Thymus (tissue), 11 donors: Measurements from ENCODE around the gene MRO. TPM values are rescaled to one million over a fixed set of nuclear protein-coding genes. Genes with fewer than 3 reads are reported as not detected.
"Not testable (repeated sequence)": the region's sequence is repeated elsewhere in the genome, so short reads cannot be mapped to it uniquely, and the experiment has no call there.

Experiments used
- DNase-seq, 9 donors: peaks; one replicate each; pipeline ENCODE4 v3.0.0-alpha.2; 2013; ENCODE audit warnings: low spot score in 9 of 9, low read depth in 6 of 9, missing footprints in 1 of 9
- H3K27ac ChIP-seq, 2 donors: one replicate each; pipeline ENCODE4 v1.5.1; 2013; ENCODE audit warnings: control low read depth in 1 of 2, low read depth in 1 of 2, low read length in 1 of 2, mild to moderate bottlenecking in 1 of 2, moderate library complexity in 1 of 2
- H3K27me3 ChIP-seq, 2 donors: one replicate each; pipeline ENCODE4 v1.5.1; 2013; ENCODE audit warnings: low read length in 1 of 2; ENCODE audit not compliant: control insufficient read depth in 2 of 2, insufficient read depth in 1 of 2
- H3K36me3 ChIP-seq, 2 donors: one replicate each; pipeline ENCODE4 v1.5.1; 2013; ENCODE audit warnings: low read length in 1 of 2, mild to moderate bottlenecking in 1 of 2, moderate library complexity in 1 of 2; ENCODE audit not compliant: control insufficient read depth in 2 of 2, insufficient read depth in 2 of 2
- H3K4me1 ChIP-seq, 2 donors: one replicate each; pipeline ENCODE4 v1.5.1; 2013; ENCODE audit warnings: low read length in 2 of 2; ENCODE audit not compliant: control insufficient read depth in 2 of 2, insufficient read depth in 2 of 2
- H3K4me3 ChIP-seq, 2 donors: one replicate each; pipeline ENCODE4 v1.5.1; 2013; ENCODE audit warnings: low read length in 2 of 2, control low read depth in 1 of 2, mild to moderate bottlenecking in 1 of 2
- H3K9me3 ChIP-seq, 2 donors: one replicate each; pipeline ENCODE4 v1.5.1; 2013; ENCODE audit warnings: low read length in 1 of 2, mild to moderate bottlenecking in 1 of 2; ENCODE audit not compliant: control insufficient read depth in 2 of 2, insufficient read depth in 1 of 2
- WGBS: extraction: QIAGEN DNeasy Blood & Tissue Kit; methylation state at CpG from one replicate; pipeline ENCODE4 v1.1.7; 2013; 5-methylcytosine and 5-hydroxymethylcytosine counted together
- polyA plus RNA-seq: library from polyadenylated mRNA; stranded (reverse); fragments of 200-250 nt; gene quantifications from one replicate; pipeline ENCODE4 v1.2.3, GENCODE V29; 2013
- total RNA-seq: library from RNA; stranded (reverse); fragments of 120-200 nt; gene quantifications from one replicate; pipeline ENCODE4 v1.2.4, GENCODE V29; 2013
- donor health status: healthy.

MRO gene
- total and polyA plus RNA-seq, 2 donors, result 1.4 to 1.5 TPM

GRCh38 chr18:50842846-50843245 lies 23.0 kb upstream of the MRO start:
- no peaks in the 10 kb centered on the region for H3K9me3 ChIP-seq
- 46% methylated on average over 1 of the region's 1 CpG for WGBS
- no peaks in the 10 kb centered on the region for H3K4me1 ChIP-seq
- H3K36me3 ChIP-seq, result no peaks in the 10 kb centered on the region
- no peak overlapping the region for H3K27ac ChIP-seq
- H3K4me3 ChIP-seq, result no peak overlapping the region
- DNase-seq, result no peak
- H3K27me3 ChIP-seq, result no peaks in the 10 kb centered on the region

GRCh38 chr18:50839996-50840395 lies 20.2 kb upstream of the MRO start:
- Histone ChIP-seq H3K36me3 (no peaks in the 10 kb centered on the region), H3K27me3 (no peaks in the 10 kb centered on the region), H3K4me1 (no peaks in the 10 kb centered on the region), H3K27ac (no peak overlapping the region), H3K9me3 (no peaks in the 10 kb centered on the region), H3K4me3 (no peak overlapping the region)
- no peak for DNase-seq
- WGBS, result 88% methylated on average over 3 of the region's 3 CpGs

DNA sequence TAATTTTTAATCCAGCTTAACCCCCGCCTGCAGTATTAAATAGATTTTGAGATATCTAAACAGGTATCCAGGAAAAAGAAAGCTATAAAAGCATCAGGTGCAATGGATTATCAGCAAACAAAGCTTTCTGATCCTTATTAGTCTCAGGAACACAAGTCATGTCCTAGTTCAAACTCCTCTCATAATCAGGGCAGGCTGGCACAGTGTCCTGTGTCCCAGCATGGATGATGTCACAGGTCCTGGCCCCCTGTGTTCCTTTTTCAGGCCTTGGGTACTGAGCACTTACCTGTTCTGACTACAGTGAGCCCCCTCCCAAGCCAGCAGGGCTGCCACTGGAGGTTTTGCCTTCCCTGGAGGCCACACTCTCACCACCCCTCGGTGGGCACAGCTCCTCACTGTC lies 19.5 kb upstream of the MRO start:
- no peaks in the 10 kb centered on the region for H3K36me3 ChIP-seq
- no peak for DNase-seq
- 93% methylated on average over 2 of the region's 2 CpGs for WGBS
- no peaks in the 10 kb centered on the region for H3K27me3 ChIP-seq
- no peak overlapping the region for H3K4me3 ChIP-seq
- no peaks in the 10 kb centered on the region for H3K9me3 ChIP-seq
- no peaks in the 10 kb centered on the region for H3K4me1 ChIP-seq
- no peak overlapping the region for H3K27ac ChIP-seq

DNA sequence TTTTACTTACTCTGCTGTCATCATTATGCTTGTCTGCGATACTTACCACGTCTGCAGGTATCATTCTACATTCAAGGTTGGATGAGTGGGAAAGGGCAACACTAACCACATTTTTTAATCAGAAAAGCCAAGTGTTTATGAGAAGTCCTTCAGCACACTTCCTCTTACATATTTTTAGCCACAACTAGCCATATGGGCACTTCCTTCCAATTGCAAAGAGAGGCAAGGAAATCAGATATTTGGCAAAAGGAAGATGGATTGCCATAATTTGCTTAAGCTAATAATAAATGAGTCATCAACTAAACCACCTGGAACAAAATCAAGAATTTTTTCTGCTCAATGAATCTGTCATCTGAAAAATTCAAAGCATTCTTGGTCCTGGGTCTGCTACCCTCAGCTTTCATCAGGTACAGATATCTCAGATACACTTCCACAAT lies 16.7 kb upstream of the MRO start:
- DNase-seq, result peak in 1 of 9 donors; percentile 10
- H3K4me3 ChIP-seq, result no peak overlapping the region
- no peaks in the 10 kb centered on the region for H3K4me1 ChIP-seq
- WGBS, result 47% methylated on average over 2 of the region's 2 CpGs
- H3K36me3 ChIP-seq, result no peaks in the 10 kb centered on the region
- H3K9me3 ChIP-seq, result no peaks in the 10 kb centered on the region
- no peaks in the 10 kb centered on the region for H3K27me3 ChIP-seq
- H3K27ac ChIP-seq, result no peak overlapping the region

GRCh38 chr18:50833496-50833895 lies 13.7 kb upstream of the MRO start:
- WGBS, result 97% methylated on average over 7 of the region's 7 CpGs
- H3K36me3 ChIP-seq, H3K4me1 ChIP-seq, H3K27ac ChIP-seq, DNase-seq, H3K4me3 ChIP-seq, H3K9me3 ChIP-seq, H3K27me3 ChIP-seq: not testable (repeated sequence)

GRCh38 chr18:50832754-50833153 lies 12.9 kb upstream of the MRO start:
- no peak for DNase-seq
- Histone ChIP-seq H3K4me3 (no peak overlapping the region), H3K4me1 (no peaks in the 10 kb centered on the region), H3K27ac (no peak overlapping the region), H3K36me3 (no peaks in the 10 kb centered on the region), H3K9me3 (no peaks in the 10 kb centered on the region), H3K27me3 (no peaks in the 10 kb centered on the region)
- WGBS, result 95% methylated on average over 2 of the region's 2 CpGs

DNA sequence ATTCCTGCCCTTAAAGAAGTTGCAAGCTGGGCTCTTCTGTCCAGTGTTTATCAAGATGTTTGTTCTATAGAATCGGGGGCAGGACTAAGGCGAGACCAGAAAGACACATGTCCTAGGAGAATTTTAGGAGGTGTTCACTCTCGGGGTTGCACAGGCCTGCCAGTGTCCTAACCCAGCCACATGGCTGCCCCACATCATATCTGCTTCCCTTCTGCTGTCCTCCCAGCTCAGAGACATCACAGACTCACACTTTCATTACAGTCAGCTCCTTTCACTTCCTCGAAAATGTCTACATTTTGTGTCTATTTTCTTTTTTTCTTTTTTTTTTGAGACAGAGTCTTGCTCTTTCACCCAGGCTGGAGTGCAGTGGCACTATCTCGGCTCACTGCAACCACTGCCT lies 10.7 kb upstream of the MRO start:
- Histone ChIP-seq H3K36me3 (no peaks in the 10 kb centered on the region), H3K9me3 (no peaks in the 10 kb centered on the region), H3K4me1 (no peaks in the 10 kb centered on the region), H3K27me3 (no peaks in the 10 kb centered on the region), H3K27ac (no peak overlapping the region), H3K4me3 (no peak overlapping the region)
- no peak for DNase-seq
- WGBS, result 92% methylated on average over 5 of the region's 5 CpGs

DNA sequence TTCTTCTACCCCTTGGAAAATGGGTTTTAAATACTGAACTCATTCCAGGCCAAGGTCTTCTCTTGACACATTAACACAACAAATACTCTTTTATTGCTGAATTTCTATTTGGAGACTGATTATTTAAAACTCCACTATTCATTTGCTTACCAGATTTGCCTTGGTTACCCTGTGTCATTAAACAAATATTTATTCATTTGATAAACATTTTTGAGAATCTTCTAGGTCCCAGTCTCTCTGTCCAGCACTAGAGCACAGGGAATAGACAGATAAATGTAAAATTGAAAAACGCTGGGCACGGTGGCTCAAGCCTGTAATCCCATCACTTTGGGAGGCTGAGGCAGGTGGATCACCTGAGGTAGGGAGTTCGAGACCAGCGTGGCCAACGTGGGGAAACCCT lies 9.8 kb upstream of the MRO start:
- no peak for DNase-seq
- Histone ChIP-seq H3K4me3 (no peak overlapping the region), H3K27ac (no peak overlapping the region), H3K27me3 (no peaks in the 10 kb centered on the region), H3K4me1 (no peaks in the 10 kb centered on the region), H3K36me3 (no peaks in the 10 kb centered on the region), H3K9me3 (no peaks in the 10 kb centered on the region)
- 98% methylated on average over 5 of the region's 5 CpGs for WGBS

- H3K36me3 ChIP-seq, result no peaks in the 10 kb centered on the region
- no peaks in the 10 kb centered on the region for H3K4me1 ChIP-seq
- over 99% methylated on average over 5 of the region's 5 CpGs for WGBS
- H3K27me3 ChIP-seq, result no peaks in the 10 kb centered on the region
- H3K27ac ChIP-seq, result no peak overlapping the region
- no peaks in the 10 kb centered on the region for H3K9me3 ChIP-seq
- no peak overlapping the region for H3K4me3 ChIP-seq
- no peak for DNase-seq
These were observed 6.2 kb upstream of the MRO start for GRCh38 chr18:50826027-50826426.

GRCh38 chr18:50825621-50826020 lies 5.8 kb upstream of the MRO start:
- Histone ChIP-seq H3K27ac (no peak overlapping the region), H3K4me3 (no peak overlapping the region), H3K27me3 (no peaks in the 10 kb centered on the region), H3K9me3 (no peaks in the 10 kb centered on the region), H3K36me3 (no peaks in the 10 kb centered on the region), H3K4me1 (no peaks in the 10 kb centered on the region)
- no peak for DNase-seq
- WGBS, result 98% methylated on average over 2 of the region's 2 CpGs
